Sigmoid colon (tissue), 7 donors: Measurements from ENCODE around the gene VPS51. TPM values are rescaled to one million over a fixed set of nuclear protein-coding genes. Genes with fewer than 3 reads are reported as not detected.

ENCODE experiments used
- DNase-seq: peaks from one replicate; pipeline ENCODE4 v3.0.0-alpha.2; 2019
- H3K27ac ChIP-seq, 4 donors: fragments of 200-600 bp; sonication (generic); one replicate each; pipeline ENCODE4 v1.5.1; 2016 to 2019; ENCODE audit warnings: mild to moderate bottlenecking in 1 of 4
- H3K27me3 ChIP-seq, 3 donors: fragments of 200-600 bp; sonication (generic); one replicate each; pipeline ENCODE4 v1.5.1; 2019; ENCODE audit warnings: mild to moderate bottlenecking in 1 of 3
- H3K36me3 ChIP-seq, 4 donors: fragments of 200-600 bp; sonication (generic); one replicate each; pipeline ENCODE4 v1.5.1; 2016 to 2019
- H3K4me1 ChIP-seq, 4 donors: fragments of 200-600 bp; sonication (generic); one replicate each; pipeline ENCODE4 v1.5.1; 2017 to 2019
- H3K4me3 ChIP-seq, 4 donors: fragments of 200-600 bp; sonication (generic); one replicate each; pipeline ENCODE4 v1.5.1; 2017 to 2019; ENCODE audit warnings: mild to moderate bottlenecking in 2 of 4, moderate library complexity in 1 of 4
- H3K9me3 ChIP-seq, 4 donors: fragments of 200-600 bp in 3 of 4; sonication (generic) in 3 of 4; one replicate each; pipeline versions ENCODE4 v1.5.1 to v1.6.1; 2013 to 2019
- EP300 ChIP-seq, 4 donors: sonication (generic); formaldehyde crosslinking; IDR thresholded peaks; one replicate each; pipeline ENCODE4 v1.6.1; 2017; ENCODE audit warnings: antibody characterized with exemption in 4 of 4
- POLR2A ChIP-seq, 2 donors: fragments of 450-650 bp; IDR thresholded peaks; one replicate each; pipeline ENCODE4 v1.6.1; 2016; ENCODE audit warnings: antibody characterized with exemption in 2 of 2, mild to moderate bottlenecking in 2 of 2, moderate library complexity in 2 of 2
- POLR2AphosphoS5 ChIP-seq, 4 donors: sonication (generic); formaldehyde crosslinking; IDR thresholded peaks; one replicate each; pipeline ENCODE4 v1.6.1; 2017; ENCODE audit warnings: antibody characterized with exemption in 4 of 4
- WGBS, 2 donors: extraction: QIAGEN DNeasy Blood & Tissue Kit; methylation state at CpG; one replicate each; pipeline ENCODE4 v1.1.7; 2013; 5-methylcytosine and 5-hydroxymethylcytosine counted together
- intact Hi-C: fragments of 100-400 bp; cut with DNase I; formaldehyde crosslinking; loops from one replicate; pipeline ENCODE4 v1.15.1; 2023
- polyA plus RNA-seq, 3 donors: library from polyadenylated mRNA; stranded (reverse); fragments of 200-250 nt; gene quantifications; one replicate each; pipeline ENCODE4 v1.2.3, GENCODE V29; 2013
- total RNA-seq, 4 donors: library from RNA; depleted of rRNA; stranded (reverse); fragments of >200 nt; gene quantifications; one replicate each; pipeline ENCODE4 v1.1.0, GENCODE V29; 2016
- TF ChIP-seq, protein P1 (sequence below), 4 experiments: fragments of 450-650 bp in 3 of 4; fragments of 200-600 bp in 1 of 4; IDR thresholded peaks; one replicate each; pipeline ENCODE4 v1.5.1; 2016 to 2019; ENCODE audit warnings: antibody characterized with exemption in 4 of 4, mild to moderate bottlenecking in 3 of 4, moderate library complexity in 2 of 4
- donor health status: healthy with polysubstance abuse.
- donor health status: Bipolar disorder and iron deficiency.
- donor health status: healthy.

The VPS51 gene
- total and polyA plus RNA-seq, 7 donors = 86.2 to 752 (median 211) TPM

DNA sequence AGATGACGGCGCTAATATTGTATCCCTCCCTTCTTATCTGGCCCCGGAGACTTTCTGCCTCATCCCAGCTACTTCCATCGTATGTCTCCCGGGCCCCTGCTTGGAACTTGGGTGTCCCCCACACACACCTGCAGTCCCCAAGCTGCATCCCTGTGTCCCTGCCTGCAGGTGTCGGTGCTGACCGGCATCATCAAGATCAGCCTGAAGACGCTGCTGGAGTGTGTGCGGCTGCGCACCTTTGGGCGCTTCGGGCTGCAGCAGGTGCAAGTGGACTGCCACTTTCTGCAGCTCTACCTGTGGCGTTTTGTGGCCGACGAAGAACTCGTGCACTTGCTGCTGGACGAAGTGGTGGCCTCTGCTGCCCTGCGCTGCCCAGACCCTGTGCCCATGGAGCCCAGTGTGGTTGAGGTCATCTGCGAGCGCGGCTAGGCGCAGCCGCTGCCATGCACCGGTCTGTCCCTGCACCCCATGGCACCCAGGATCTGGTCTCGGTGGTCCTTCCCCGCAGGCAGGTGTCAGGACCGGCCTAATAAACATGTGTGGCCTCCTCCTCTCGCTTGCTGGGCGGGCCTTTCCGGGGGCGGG, 15.2 kb downstream of the VPS51 start:
- Histone ChIP-seq H3K27ac (peak overlapping the region; percentile 81 to 85 (median 82)), H3K27me3 (no peaks in the 10 kb centered on the region), H3K9me3 (no peaks in the 10 kb centered on the region), H3K4me3 (peak overlapping the region in 3 of 4 donors; percentile 49 to 58 (median 49)), H3K4me1 (peaks cover 0 to 49% (median 41%) of the 10 kb centered on the region in 4 donors), H3K36me3 (peaks cover 9 to 39% (median 18%) of the 10 kb centered on the region in 4 donors)
- TF ChIP-seq POLR2AphosphoS5 (IDR thresholded peaks at IDR 0.05) = no peak
- TF ChIP-seq, protein P1, sequence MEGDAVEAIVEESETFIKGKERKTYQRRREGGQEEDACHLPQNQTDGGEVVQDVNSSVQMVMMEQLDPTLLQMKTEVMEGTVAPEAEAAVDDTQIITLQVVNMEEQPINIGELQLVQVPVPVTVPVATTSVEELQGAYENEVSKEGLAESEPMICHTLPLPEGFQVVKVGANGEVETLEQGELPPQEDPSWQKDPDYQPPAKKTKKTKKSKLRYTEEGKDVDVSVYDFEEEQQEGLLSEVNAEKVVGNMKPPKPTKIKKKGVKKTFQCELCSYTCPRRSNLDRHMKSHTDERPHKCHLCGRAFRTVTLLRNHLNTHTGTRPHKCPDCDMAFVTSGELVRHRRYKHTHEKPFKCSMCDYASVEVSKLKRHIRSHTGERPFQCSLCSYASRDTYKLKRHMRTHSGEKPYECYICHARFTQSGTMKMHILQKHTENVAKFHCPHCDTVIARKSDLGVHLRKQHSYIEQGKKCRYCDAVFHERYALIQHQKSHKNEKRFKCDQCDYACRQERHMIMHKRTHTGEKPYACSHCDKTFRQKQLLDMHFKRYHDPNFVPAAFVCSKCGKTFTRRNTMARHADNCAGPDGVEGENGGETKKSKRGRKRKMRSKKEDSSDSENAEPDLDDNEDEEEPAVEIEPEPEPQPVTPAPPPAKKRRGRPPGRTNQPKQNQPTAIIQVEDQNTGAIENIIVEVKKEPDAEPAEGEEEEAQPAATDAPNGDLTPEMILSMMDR (IDR thresholded peaks at IDR 0.05) = no peak
- no peak for TF ChIP-seq EP300 (IDR thresholded peaks at IDR 0.05)
- TF ChIP-seq POLR2A (IDR thresholded peaks at IDR 0.05) = no peak
- DNase-seq = no peak
- WGBS, 2 donors = 63 to 66% methylated on average over 31 of the region's 31 CpGs
- intact Hi-C loops = loop anchor here (2.0 to 10.0 kb wide), 4 partner anchors 14 to 504 kb away; partner anchors contain the start of genes CAPN1, CDC42BPG, MAP3K11 and PCNX3

DNA sequence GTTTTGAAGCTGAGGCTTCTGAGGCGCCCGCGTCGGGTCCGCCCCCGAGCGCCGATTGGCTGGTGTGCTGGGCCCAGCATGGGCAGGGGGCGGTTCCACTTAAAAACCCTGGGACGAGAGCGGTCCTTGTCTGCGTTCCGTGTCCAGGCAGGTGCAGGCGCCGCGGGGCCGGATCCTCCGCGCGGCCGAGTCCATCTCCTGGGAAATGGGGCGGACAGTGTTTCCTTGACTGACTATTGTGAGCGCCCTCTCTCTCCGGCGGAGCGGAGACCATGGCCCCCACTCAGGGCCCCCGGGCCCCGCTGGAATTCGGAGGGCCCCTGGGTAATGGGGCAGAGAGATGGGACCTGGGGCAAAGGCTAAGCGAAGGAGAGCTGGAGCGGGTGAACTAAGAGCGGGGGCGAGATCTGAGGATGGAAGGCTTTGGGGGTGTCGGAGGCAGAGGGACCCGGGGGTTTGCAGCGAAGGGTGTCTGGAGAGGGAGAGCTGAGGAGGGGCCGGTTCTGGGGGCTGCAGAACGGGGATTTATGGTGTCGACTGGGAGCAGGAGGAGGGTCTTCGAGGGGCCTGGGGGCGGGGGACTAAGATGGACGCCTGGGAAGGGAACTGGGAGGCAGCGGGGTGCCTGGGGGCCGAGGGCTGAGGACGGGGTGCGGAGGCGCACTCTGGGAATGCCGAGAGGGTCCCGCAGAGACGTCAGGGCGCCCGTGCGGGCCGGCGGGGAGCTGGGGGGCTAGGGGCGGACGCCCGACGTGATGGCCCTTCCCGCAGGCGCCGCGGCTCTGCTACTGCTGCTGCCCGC, 15.9 kb downstream of the VPS51 start, which contains the start of gene TM7SF2:
TM7SF2 (plus strand) TSS at position 129 of the 802 bp plus-strand sequence; CDS start at position 273, 144 bp downstream.
- TF ChIP-seq POLR2A (IDR thresholded peaks at IDR 0.05) (peak; percentile 59 to 80), EP300 (IDR thresholded peaks at IDR 0.05) (no peak), POLR2AphosphoS5 (IDR thresholded peaks at IDR 0.05) (peak; percentile 89 to 94 (median 90))
- TF ChIP-seq, protein P1 (IDR thresholded peaks at IDR 0.05) = no peak
- Histone ChIP-seq H3K36me3 (peaks cover 9 to 39% (median 18%) of the 10 kb centered on the region in 4 donors), H3K4me3 (peak within 1 kb of the TSS; percentile 35 to 58 (median 49)), H3K27me3 (no peaks in the 10 kb centered on the region), H3K9me3 (no peaks in the 10 kb centered on the region), H3K4me1 (peaks cover 0 to 56% (median 48%) of the 10 kb centered on the region in 4 donors), H3K27ac (peak within 1 kb of the TSS; percentile 81 to 85 (median 82))
- peak; percentile 98 for DNase-seq
- 1% methylated on average over 64 of the region's 64 CpGs for WGBS, 2 donors
- intact Hi-C loops = loop anchor here (2.0 to 10.0 kb wide), 4 partner anchors 15 to 503 kb away; partner anchors contain the start of genes CAPN1, CDC42BPG, MAP3K11 and PCNX3

DNA sequence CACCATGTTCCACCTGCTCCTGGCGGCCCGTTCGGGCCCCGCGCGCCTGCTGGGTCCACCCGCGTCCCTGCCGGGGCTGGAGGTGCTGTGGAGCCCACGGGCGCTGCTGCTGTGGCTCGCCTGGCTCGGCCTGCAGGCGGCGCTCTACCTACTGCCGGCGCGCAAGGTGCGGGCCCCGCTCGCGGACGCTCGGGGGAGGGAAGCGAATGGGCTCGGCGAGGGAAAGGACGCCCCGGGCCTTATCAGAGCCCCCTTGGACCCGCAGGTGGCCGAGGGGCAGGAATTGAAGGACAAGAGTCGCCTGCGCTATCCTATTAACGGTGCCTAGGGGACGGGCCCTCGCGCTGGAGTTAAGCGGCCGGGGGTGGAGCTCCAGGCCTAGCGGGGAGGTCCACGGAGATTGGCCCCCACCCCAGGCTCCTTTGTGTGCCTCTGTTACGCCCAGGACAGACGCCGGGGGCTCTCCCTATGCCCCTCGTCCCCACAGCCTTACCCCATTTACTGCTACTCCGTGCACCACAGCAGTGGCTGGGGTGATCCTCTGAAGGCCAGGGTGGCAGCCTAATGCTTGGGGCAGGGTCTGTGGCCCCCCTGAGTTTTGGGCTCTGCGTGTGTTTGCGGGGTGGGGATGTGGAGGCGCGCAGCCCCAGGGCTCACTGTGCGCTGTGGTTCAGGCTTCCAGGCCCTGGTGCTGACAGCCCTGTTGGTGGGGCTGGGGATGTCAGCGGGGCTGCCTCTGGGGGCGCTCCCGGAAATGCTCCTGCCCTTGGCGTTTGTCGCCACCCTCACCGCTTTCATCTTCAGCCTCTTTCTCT, 16.7 kb downstream of the VPS51 start:
- Histone ChIP-seq H3K36me3 (peaks cover 8 to 32% (median 16%) of the 10 kb centered on the region in 4 donors), H3K27ac (peak overlapping the region; percentile 81 to 85 (median 82)), H3K4me3 (peak overlapping the region; percentile 35 to 58 (median 49)), H3K27me3 (no peaks in the 10 kb centered on the region), H3K9me3 (no peaks in the 10 kb centered on the region), H3K4me1 (peaks cover 0 to 60% (median 50%) of the 10 kb centered on the region in 4 donors)
- 1% methylated on average over 57 of the region's 57 CpGs for WGBS, 2 donors
- TF ChIP-seq EP300 (IDR thresholded peaks at IDR 0.05) (no peak), POLR2AphosphoS5 (IDR thresholded peaks at IDR 0.05) (peak in 2 of 4 donors; percentile 24 to 55)
- TF ChIP-seq, protein P1 (IDR thresholded peaks at IDR 0.05) = peak; percentile 62 to 92 (median 80)
- peak; percentile 83 for DNase-seq
- intact Hi-C loops = loop anchor here (10.0 kb wide), 2 partner anchors 268 to 502 kb away; partner anchors contain the start of genes CDC42BPG, MAP3K11 and PCNX3

DNA sequence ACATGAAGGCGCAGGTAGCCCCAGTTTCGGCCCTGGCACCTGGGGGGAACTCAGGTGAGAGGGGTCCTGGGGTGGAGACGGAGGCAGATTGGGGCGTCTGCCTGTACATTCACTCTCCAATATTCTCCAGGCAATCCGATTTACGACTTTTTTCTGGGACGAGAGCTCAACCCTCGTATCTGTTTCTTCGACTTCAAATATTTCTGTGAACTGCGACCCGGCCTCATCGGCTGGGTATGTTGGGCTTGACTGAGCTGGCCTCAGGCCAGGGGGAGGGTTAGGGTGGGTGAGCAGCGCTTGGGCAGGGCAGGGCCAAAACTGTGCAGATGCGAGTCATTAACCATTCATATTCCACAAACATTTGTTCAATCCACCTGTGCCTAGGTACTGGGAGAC, 17.3 kb downstream of the VPS51 start:
- intact Hi-C loops = loop anchor here (10.0 kb wide), 2 partner anchors 269 to 501 kb away; partner anchors contain the start of genes CDC42BPG, MAP3K11 and PCNX3
- Histone ChIP-seq H3K27me3 (no peaks in the 10 kb centered on the region), H3K9me3 (no peaks in the 10 kb centered on the region), H3K4me3 (peak overlapping the region; percentile 35 to 58 (median 49)), H3K27ac (peak overlapping the region in 1 of 4 donors; percentile 81), H3K36me3 (peaks cover 2 to 26% (median 9%) of the 10 kb centered on the region in 4 donors), H3K4me1 (peaks cover 0 to 60% (median 53%) of the 10 kb centered on the region in 4 donors)
- WGBS, 2 donors = 5 to 16% methylated on average over 14 of the region's 14 CpGs
- peak; percentile 66 for DNase-seq
- no peak for TF ChIP-seq POLR2A (IDR thresholded peaks at IDR 0.05)
- TF ChIP-seq, protein P1 (IDR thresholded peaks at IDR 0.05) = no peak
- TF ChIP-seq EP300 (IDR thresholded peaks at IDR 0.05) = no peak
- TF ChIP-seq POLR2AphosphoS5 (IDR thresholded peaks at IDR 0.05) = no peak
